Bronchial epithelial cell (primary cell): ENCODE measurements around the gene ADCY3. TPM values are rescaled to one million over a fixed set of nuclear protein-coding genes. Genes with fewer than 3 reads are reported as not detected.

Source experiments
- DNase-seq: peaks from one replicate; pipeline ENCODE4 v3.0.0-alpha.2; 2010; ENCODE audit warnings: low read depth
- FAIRE-seq: peaks from 2 replicates; lab custom pipeline; 2011; peaks lifted over from hg19 to GRCh38; lab: Jason Lieb, UNC
- H3K27me3 ChIP-seq: 2 replicates; pipeline ENCODE4 v1.5.1; 2011; ENCODE audit warnings: low read length; ENCODE audit not compliant: control insufficient read depth, insufficient read depth
- H3K36me3 ChIP-seq: 2 replicates; pipeline ENCODE4 v1.5.1; 2011; ENCODE audit warnings: low read length; ENCODE audit not compliant: control insufficient read depth, insufficient read depth
- H3K4me3 ChIP-seq: 2 replicates; pipeline ENCODE4 v1.5.1; 2011; ENCODE audit warnings: mild to moderate bottlenecking, low read depth, low read length, control low read depth
- CTCF ChIP-seq: IDR thresholded peaks from 2 replicates; pipeline ENCODE4 v1.5.1; 2011; ENCODE audit warnings: mild to moderate bottlenecking, moderate library complexity, low read length, control low read depth, inconsistent platforms; ENCODE audit not compliant: insufficient read depth, severe bottlenecking
- total RNA-seq: library from RNA; depleted of rRNA; stranded (reverse); fragments of >200 nt; gene quantifications from 2 replicates; pipeline ENCODE4 v1.2.1, GENCODE V29; 2014

ADCY3 gene
- total RNA-seq, 1 donor from 2014 or later = 31.1 TPM

- no peaks in the 10 kb centered on the region for H3K27me3 ChIP-seq
- TF ChIP-seq CTCF = no peak
- H3K36me3 ChIP-seq = no peaks in the 10 kb centered on the region
- H3K4me3 ChIP-seq = no peak overlapping the region
- DNase-seq (no peak), FAIRE-seq (no peak)
Observed at GRCh38 chr2:24886126-24886501, 33.9 kb downstream of the ADCY3 start.

GRCh38 chr2:24885221-24886125, 34.6 kb downstream of the ADCY3 start:
- no peak for TF ChIP-seq CTCF
- FAIRE-seq (no peak), DNase-seq (no peak)
- H3K36me3 ChIP-seq = no peaks in the 10 kb centered on the region
- no peaks in the 10 kb centered on the region for H3K27me3 ChIP-seq
- H3K4me3 ChIP-seq = no peak overlapping the region

GRCh38 chr2:24883946-24884345, 36.1 kb downstream of the ADCY3 start:
- no peaks in the 10 kb centered on the region for H3K27me3 ChIP-seq
- no peak for TF ChIP-seq CTCF
- FAIRE-seq = no peak
- no peaks in the 10 kb centered on the region for H3K36me3 ChIP-seq
- no peak for DNase-seq
- no peak overlapping the region for H3K4me3 ChIP-seq

GRCh38 chr2:24881623-24882022, 38.4 kb downstream of the ADCY3 start:
- TF ChIP-seq CTCF = no peak
- Histone ChIP-seq H3K4me3 (no peak overlapping the region), H3K36me3 (no peaks in the 10 kb centered on the region), H3K27me3 (no peaks in the 10 kb centered on the region)
- FAIRE-seq (no peak), DNase-seq (no peak)

GRCh38 chr2:24881158-24881557, 38.9 kb downstream of the ADCY3 start:
- Histone ChIP-seq H3K27me3 (no peaks in the 10 kb centered on the region), H3K36me3 (no peaks in the 10 kb centered on the region), H3K4me3 (no peak overlapping the region)
- FAIRE-seq (no peak), DNase-seq (no peak)
- no peak for TF ChIP-seq CTCF
